Ovary (tissue), 9 donors: Measurements from ENCODE around the gene LRPPRC. TPM values are rescaled to one million over a fixed set of nuclear protein-coding genes. Genes with fewer than 3 reads are reported as not detected.
"Not testable (repeated sequence)": the region's sequence is repeated elsewhere in the genome, so short reads cannot be mapped to it uniquely, and the experiment has no call there.

ENCODE experiments used
- DNase-seq, 5 donors: peaks; one replicate each; pipeline ENCODE4 v3.0.0-alpha.2; 2019 to 2020
- H3K27ac ChIP-seq, 2 donors: fragments of 200-600 bp; one replicate each; pipeline versions ENCODE4 v1.5.1 to v1.8.0; 2019 to 2022
- H3K27me3 ChIP-seq: fragments of 200-600 bp; one replicate; pipeline ENCODE4 v1.8.0; 2022
- H3K36me3 ChIP-seq: fragments of 200-600 bp; sonication (generic); one replicate; pipeline ENCODE4 v1.5.1; 2019
- H3K4me1 ChIP-seq: one replicate; pipeline ENCODE4 v1.8.1; 2013; ENCODE audit warnings: mild to moderate bottlenecking, moderate library complexity; ENCODE audit not compliant: insufficient read depth
- H3K4me3 ChIP-seq: fragments of 200-600 bp; sonication (generic); one replicate; pipeline ENCODE4 v1.5.1; 2017
- H3K9me3 ChIP-seq, 2 donors: fragments of 200-600 bp in 1 of 2; sonication (generic) in 1 of 2; one replicate each; pipeline versions ENCODE4 v1.5.1 to v1.8.1; 2013 to 2019; ENCODE audit warnings: mild to moderate bottlenecking in 1 of 2, moderate library complexity in 1 of 2
- CTCF ChIP-seq, 3 donors: fragments of 450-650 bp in 2 of 3; fragments of 200-600 bp in 1 of 3; IDR thresholded peaks; one replicate each; pipeline versions ENCODE4 v1.5.1 to v1.8.0; 2016 to 2022; ENCODE audit warnings: antibody characterized with exemption in 3 of 3, mild to moderate bottlenecking in 1 of 3
- EP300 ChIP-seq: sonication (generic); formaldehyde crosslinking; IDR thresholded peaks from one replicate; pipeline ENCODE4 v1.6.1; 2017; ENCODE audit warnings: antibody characterized with exemption
- POLR2A ChIP-seq: fragments of 450-650 bp; IDR thresholded peaks from one replicate; pipeline ENCODE4 v1.6.1; 2017; ENCODE audit warnings: antibody characterized with exemption, mild to moderate bottlenecking, moderate library complexity
- WGBS, 3 donors: extraction: QIAGEN DNeasy Blood & Tissue Kit in 1 of 3; methylation state at CpG; one replicate each; pipeline versions ENCODE4 v1.1.5 to v1.1.7; 2013 to 2017; 5-methylcytosine and 5-hydroxymethylcytosine counted together
- intact Hi-C, 4 donors: fragments of 100-400 bp; cut with DNase I; formaldehyde crosslinking; loops; one replicate each; pipeline versions ENCODE4 v1.11.0 to v1.15.1; 2022 to 2023
- polyA plus RNA-seq, 2 donors: library from polyadenylated mRNA; stranded (reverse); fragments of 200-250 nt in 1 of 2; fragments of 350-450 nt in 1 of 2; fragmentation: Illumina TruSeq in 1 of 2; extraction: RNeasy Lipid Tissue Mini Kit (QIAGEN cat#74804) in 1 of 2; gene quantifications; one replicate each; pipeline ENCODE4 v1.2.3, GENCODE V29; 2013 to 2014
- total RNA-seq, 7 donors: library from RNA; depleted of rRNA in 2 of 7; stranded (reverse); fragments of >200 nt in 2 of 7; fragmentation: NEBNext Ultra II Directional in 3 of 7; extraction: Animal tissue kit (Norgen Biotek cat#: 25700) in 3 of 7; gene quantifications; one replicate each; pipeline versions ENCODE4 v1.1.0 to v1.2.4, GENCODE V29; 2016 to 2023
- donor health status: DM: no; HTN: no; CAD: no; lungs with moderate emphysema.
- donor health status: DM: no; HTN: no; CAD: no.
- donor health status: Bipolar disorder and iron deficiency.
- donor health status: DM: yes; HTN: yes; CAD: no.
- donor health status: DM: no; HTN: no; CAD: no.
- donor health status: DM: yes; HTN: yes; CAD: no.

The LRPPRC gene
- total and polyA plus RNA-seq, 9 donors = 27.6 to 74.9 (median 66.9) TPM

GRCh38 chr2:43931293-43931692 is 64.5 kb downstream of the LRPPRC start:
- 96 to 99% (median 97%) methylated on average over 3 of the region's 3 CpGs for WGBS, 3 donors
- TF ChIP-seq EP300 = no peak
- no peak for TF ChIP-seq POLR2A
- TF ChIP-seq CTCF (IDR thresholded peaks at IDR 0.05) = no peak
- H3K36me3 ChIP-seq = no peaks in the 10 kb centered on the region
- no peaks in the 10 kb centered on the region for H3K9me3 ChIP-seq
- no peaks in the 10 kb centered on the region for H3K27me3 ChIP-seq
- H3K27ac ChIP-seq = no peak overlapping the region
- DNase-seq = no peak
- H3K4me3 ChIP-seq = no peak overlapping the region
- H3K4me1 ChIP-seq = no peaks in the 10 kb centered on the region
- intact Hi-C loops = no loop called here

- H3K9me3 ChIP-seq = no peaks in the 10 kb centered on the region
- no peak overlapping the region for H3K4me3 ChIP-seq
- intact Hi-C loops = loop anchor here in 1 of 4 donors (10.0 kb wide), 1 partner anchor 313 kb away; no protein-coding TSS in a partner anchor
- WGBS, 3 donors = 38 to 74% (median 58%) methylated on average over 4 of the region's 4 CpGs
- H3K4me1 ChIP-seq = no peaks in the 10 kb centered on the region
- DNase-seq = no peak
- no peaks in the 10 kb centered on the region for H3K36me3 ChIP-seq
- TF ChIP-seq CTCF (IDR thresholded peaks at IDR 0.05) = no peak
- no peaks in the 10 kb centered on the region for H3K27me3 ChIP-seq
- H3K27ac ChIP-seq = no peak overlapping the region
Observed at GRCh38 chr2:43927442-43927841, 68.3 kb downstream of the LRPPRC start.

GRCh38 chr2:43925431-43925830 is 70.4 kb downstream of the LRPPRC start:
- no peaks in the 10 kb centered on the region for H3K27me3 ChIP-seq
- intact Hi-C loops = loop anchor here in 1 of 4 donors (10.0 kb wide), 1 partner anchor 311 kb away; no protein-coding TSS in a partner anchor
- no peaks in the 10 kb centered on the region for H3K9me3 ChIP-seq
- H3K4me1 ChIP-seq = no peaks in the 10 kb centered on the region
- DNase-seq = no peak
- no peak for TF ChIP-seq CTCF (IDR thresholded peaks at IDR 0.05)
- no peak for TF ChIP-seq EP300
- no peak for TF ChIP-seq POLR2A
- H3K4me3 ChIP-seq = no peak overlapping the region
- H3K36me3 ChIP-seq = no peaks in the 10 kb centered on the region
- 91 to 97% (median 93%) methylated on average over 4 of the region's 4 CpGs for WGBS, 3 donors
- H3K27ac ChIP-seq = no peak overlapping the region

GRCh38 chr2:43924463-43924862 is 71.3 kb downstream of the LRPPRC start:
- intact Hi-C loops = loop anchor here in 1 of 4 donors (10.0 kb wide), 1 partner anchor 310 kb away; no protein-coding TSS in a partner anchor
- H3K9me3 ChIP-seq = no peaks in the 10 kb centered on the region
- no peak for DNase-seq
- TF ChIP-seq CTCF (IDR thresholded peaks at IDR 0.05) = no peak
- no peak for TF ChIP-seq EP300
- no peak for TF ChIP-seq POLR2A
- H3K36me3 ChIP-seq = no peaks in the 10 kb centered on the region
- no peak overlapping the region for H3K4me3 ChIP-seq
- WGBS, 3 donors = 97 to 98% (median 98%) methylated on average over 2 of the region's 2 CpGs
- no peaks in the 10 kb centered on the region for H3K4me1 ChIP-seq
- no peaks in the 10 kb centered on the region for H3K27me3 ChIP-seq
- H3K27ac ChIP-seq = no peak overlapping the region

- H3K27ac ChIP-seq, intact Hi-C loops, H3K9me3 ChIP-seq, H3K4me1 ChIP-seq, H3K36me3 ChIP-seq, DNase-seq, H3K27me3 ChIP-seq, H3K4me3 ChIP-seq: not testable (repeated sequence)
- WGBS, 3 donors = 90 to 98% (median 91%) methylated on average over 8 of the region's 8 CpGs
Observed at GRCh38 chr2:43911136-43911790, 84.5 kb downstream of the LRPPRC start.
